Breast epithelium (tissue), 4 donors: Measurements from ENCODE around the gene DYRK3. TPM values are rescaled to one million over a fixed set of nuclear protein-coding genes. Genes with fewer than 3 reads are reported as not detected.
A peak's percentile ranks its signal among the peaks of the same experiment; 100 is the strongest.

Experiments used
- DNase-seq, 2 donors: peaks; one replicate each; pipeline ENCODE4 v3.0.0-alpha.2; 2019; ENCODE audit warnings: low spot score in 2 of 2
- H3K27ac ChIP-seq, 2 donors: fragments of 200-600 bp; sonication (generic) in 1 of 2; one replicate each; pipeline ENCODE4 v1.5.1; 2016 to 2019; ENCODE audit warnings: mild to moderate bottlenecking in 1 of 2
- H3K27me3 ChIP-seq, 2 donors: fragments of 200-600 bp; sonication (generic) in 1 of 2; one replicate each; pipeline versions ENCODE4 v1.5.1 to v1.6.0; 2017 to 2019; ENCODE audit warnings: control low read depth in 1 of 2, mild to moderate bottlenecking in 1 of 2
- H3K36me3 ChIP-seq: fragments of 200-600 bp; one replicate; pipeline ENCODE4 v1.5.1; 2019
- H3K4me1 ChIP-seq, 2 donors: fragments of 200-600 bp; sonication (generic); one replicate each; pipeline ENCODE4 v1.5.1; 2016 to 2019; ENCODE audit warnings: control low read depth in 1 of 2
- H3K4me3 ChIP-seq, 3 donors: fragments of 200-600 bp; sonication (generic); 1 replicate in 2 of 3; 2 replicates in 1 of 3; pipeline ENCODE4 v1.5.1; 2016 to 2019; ENCODE audit warnings: mild to moderate bottlenecking in 3 of 3, moderate library complexity in 2 of 3
- H3K9me3 ChIP-seq, 2 donors: fragments of 200-600 bp; sonication (generic) in 1 of 2; one replicate each; pipeline ENCODE4 v1.5.1; 2016 to 2019; ENCODE audit warnings: control low read depth in 1 of 2
- CTCF ChIP-seq, 3 donors: fragments of 450-650 bp; IDR thresholded peaks; one replicate each; pipeline ENCODE4 v1.5.1; 2016 to 2017; ENCODE audit warnings: antibody characterized with exemption in 3 of 3, mild to moderate bottlenecking in 3 of 3, moderate library complexity in 3 of 3
- POLR2A ChIP-seq: fragments of 450-650 bp; IDR thresholded peaks from one replicate; pipeline ENCODE4 v1.6.1; 2016; ENCODE audit warnings: antibody characterized with exemption, mild to moderate bottlenecking, moderate library complexity
- POLR2AphosphoS5 ChIP-seq, 3 donors: sonication (generic); formaldehyde crosslinking; IDR thresholded peaks; one replicate each; pipeline ENCODE4 v1.6.1; 2017; ENCODE audit warnings: antibody characterized with exemption in 3 of 3
- intact Hi-C: fragments of 100-400 bp; cut with DNase I; formaldehyde crosslinking; loops from one replicate; pipeline ENCODE4 v1.15.1; 2023; ENCODE audit warnings: low total_unique reads
- total RNA-seq, 3 donors: library from RNA; depleted of rRNA; stranded (reverse); fragments of >200 nt; gene quantifications; one replicate each; pipeline ENCODE4 v1.1.0, GENCODE V29; 2016

Gene DYRK3
- total RNA-seq, 3 donors from 2014 or later: 7.8 to 39.4 (median 14.1) TPM

GRCh38 chr1:206685769-206686477 lies 50.6 kb downstream of the DYRK3 start:
- Histone ChIP-seq H3K36me3 (no peaks in the 10 kb centered on the region), H3K4me1 (peaks cover 0 to 26% of the 10 kb centered on the region in 2 donors), H3K27me3 (no peaks in the 10 kb centered on the region), H3K4me3 (peak overlapping the region; percentile 75 to 76 (median 76)), H3K9me3 (no peaks in the 10 kb centered on the region), H3K27ac (peak overlapping the region; percentile 97 to 100)
- TF ChIP-seq POLR2AphosphoS5 (IDR thresholded peaks at IDR 0.05) (peak; percentile 4 to 78 (median 42)), CTCF (IDR thresholded peaks at IDR 0.05) (peak in 1 of 3 donors; percentile 6), POLR2A (no peak)
- intact Hi-C loops: no loop called here
- DNase-seq: peak; percentile 60 to 74

- Histone ChIP-seq H3K4me1 (peaks cover 0 to 26% of the 10 kb centered on the region in 2 donors), H3K9me3 (no peaks in the 10 kb centered on the region)
- intact Hi-C loops: no loop called here
Observed at GRCh38 chr1:206686478-206687249, 51.3 kb downstream of the DYRK3 start.

DNA sequence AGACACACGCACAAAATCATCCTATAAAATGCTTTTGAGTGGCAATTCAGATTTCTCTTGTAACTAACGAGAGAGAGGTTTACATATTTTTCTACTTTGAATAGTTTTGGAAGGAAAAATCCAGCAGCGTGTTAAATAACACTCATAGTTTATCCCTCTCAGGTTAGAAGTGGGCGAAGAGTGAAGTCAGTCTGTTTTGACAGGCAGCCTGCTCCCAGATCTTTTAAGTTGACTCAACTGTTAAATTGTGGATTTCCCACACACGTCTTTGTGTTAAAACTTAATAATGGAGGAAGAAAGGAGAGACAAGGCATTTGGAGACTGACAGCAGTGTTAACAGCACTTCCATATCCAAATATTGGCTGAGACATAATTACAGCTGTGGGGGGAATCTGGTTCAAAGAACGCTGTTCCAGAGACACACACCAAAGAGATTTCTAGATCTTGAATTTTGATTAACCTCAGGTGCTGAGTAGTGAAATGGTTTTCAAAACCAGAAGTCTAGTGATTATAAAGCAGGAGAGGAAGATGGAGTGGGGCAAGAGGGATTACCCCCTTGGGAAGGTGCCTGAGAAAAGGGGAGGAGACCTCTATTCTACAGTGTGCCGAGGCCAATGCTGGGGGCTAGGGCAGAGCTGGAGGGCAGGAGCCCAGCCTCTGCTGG lies 52.0 kb downstream of the DYRK3 start:
- H3K4me1 ChIP-seq: peaks cover 0 to 26% of the 10 kb centered on the region in 2 donors
- H3K4me3 ChIP-seq: peak overlapping the region; percentile 75 to 76 (median 76)
- H3K27me3 ChIP-seq: no peaks in the 10 kb centered on the region
- DNase-seq: no peak
- peak overlapping the region; percentile 97 to 100 for H3K27ac ChIP-seq
- no peaks in the 10 kb centered on the region for H3K36me3 ChIP-seq
- intact Hi-C loops: no loop called here
- TF ChIP-seq POLR2A (no peak), CTCF (IDR thresholded peaks at IDR 0.05) (no peak), POLR2AphosphoS5 (IDR thresholded peaks at IDR 0.05) (no peak)
- no peaks in the 10 kb centered on the region for H3K9me3 ChIP-seq

More at GRCh38 chr1:206686478-206687249, 51.3 kb downstream of the DYRK3 start:
- TF ChIP-seq POLR2A (no peak), POLR2AphosphoS5 (IDR thresholded peaks at IDR 0.05) (no peak), CTCF (IDR thresholded peaks at IDR 0.05) (no peak)
- H3K36me3 ChIP-seq: no peaks in the 10 kb centered on the region
- no peak for DNase-seq
- H3K27ac ChIP-seq: peak overlapping the region; percentile 97 to 100
- H3K4me3 ChIP-seq: peak overlapping the region; percentile 75 to 76 (median 76)
- H3K27me3 ChIP-seq: no peaks in the 10 kb centered on the region

DNA sequence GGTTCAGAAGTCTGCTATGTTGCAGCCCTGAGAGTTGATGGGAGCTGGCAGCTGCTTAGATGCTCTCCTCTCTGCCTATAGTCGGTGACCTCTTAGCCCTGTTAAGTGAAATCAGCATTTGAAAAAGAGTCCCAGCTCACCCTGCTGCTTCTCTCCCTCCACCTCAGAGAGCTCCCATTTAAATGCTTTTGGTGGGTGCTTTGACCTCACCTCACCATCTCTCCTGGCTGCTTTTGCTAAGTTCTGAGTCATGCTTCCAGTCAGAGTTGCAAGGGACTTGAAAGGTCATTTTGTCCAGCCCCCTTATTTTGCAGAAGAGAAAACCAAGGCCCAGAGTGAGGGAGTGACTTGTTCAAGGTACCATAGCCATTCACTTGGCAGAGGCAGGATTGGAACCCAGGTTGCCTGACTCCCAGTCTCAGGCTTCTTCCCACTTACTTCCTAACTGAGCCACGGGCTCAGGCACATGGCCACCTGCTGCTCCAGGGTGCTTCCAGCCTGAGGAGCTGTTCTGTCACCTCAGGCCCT lies 52.6 kb downstream of the DYRK3 start:
- H3K4me1 ChIP-seq: peaks cover 0 to 26% of the 10 kb centered on the region in 2 donors
- H3K27ac ChIP-seq: peak overlapping the region; percentile 97 to 100

More for the DNA sequence above, 52.6 kb downstream of the DYRK3 start:
- no peak for TF ChIP-seq CTCF (IDR thresholded peaks at IDR 0.05)
- TF ChIP-seq POLR2A: no peak
- no peak for TF ChIP-seq POLR2AphosphoS5 (IDR thresholded peaks at IDR 0.05)
- Histone ChIP-seq H3K36me3 (no peaks in the 10 kb centered on the region), H3K4me3 (peak overlapping the region in 1 of 3 donors; percentile 76), H3K9me3 (no peaks in the 10 kb centered on the region), H3K27me3 (no peaks in the 10 kb centered on the region)
- intact Hi-C loops: no loop called here
- no peak for DNase-seq
